ENCODE measurements around the gene ARL11. TPM values are rescaled to one million over a fixed set of nuclear protein-coding genes. Genes with fewer than 3 reads are reported as not detected.

Gene ARL11
- total RNA-seq, 3 donors from 2014 or later: 0.98 to 1.4 (median 1.3) TPM

DNA sequence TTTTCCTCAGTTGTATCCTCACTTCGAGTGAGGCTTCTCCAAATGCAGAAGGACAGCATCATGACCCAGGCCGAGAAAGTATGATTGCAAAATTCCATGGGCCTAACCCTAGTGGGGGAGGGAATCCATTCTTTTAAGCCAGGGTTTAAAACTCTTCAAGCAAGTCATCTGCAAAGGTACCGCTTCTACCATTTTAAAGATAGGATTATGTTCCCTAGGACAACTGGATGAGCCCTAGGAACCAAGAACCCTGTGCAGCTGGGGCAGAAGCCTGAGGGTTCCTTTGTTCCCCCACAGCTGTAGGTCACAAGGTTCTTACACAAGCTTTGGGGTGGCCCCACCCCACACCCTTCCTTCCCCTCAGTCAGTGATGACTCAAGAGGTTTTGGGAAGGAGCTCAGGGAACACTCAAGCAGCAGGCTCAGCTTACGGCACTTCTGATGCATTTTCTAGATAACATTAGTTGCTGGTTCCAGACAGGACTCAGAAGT, 13.5 kb downstream of the ARL11 start:
- H3K27ac ChIP-seq: no peak overlapping the region
- H3K36me3 ChIP-seq: no peaks in the 10 kb centered on the region
- H3K27me3 ChIP-seq: no peaks in the 10 kb centered on the region
- H3K4me1 ChIP-seq: no peaks in the 10 kb centered on the region
- H3K9me3 ChIP-seq: no peaks in the 10 kb centered on the region
- intact Hi-C loops (cut with DNase I; ENCODE audit: low total_unique reads): loop anchor here (10.0 kb wide), 1 partner anchor 203 kb away; no protein-coding TSS in a partner anchor
- no peak for DNase-seq (ENCODE audit: low spot score in 2 of 2)
- TF ChIP-seq POLR2A (IDR thresholded peaks at IDR 0.05) (no peak), POLR2AphosphoS5 (IDR thresholded peaks at IDR 0.05) (no peak)
- TF ChIP-seq, protein P1, sequence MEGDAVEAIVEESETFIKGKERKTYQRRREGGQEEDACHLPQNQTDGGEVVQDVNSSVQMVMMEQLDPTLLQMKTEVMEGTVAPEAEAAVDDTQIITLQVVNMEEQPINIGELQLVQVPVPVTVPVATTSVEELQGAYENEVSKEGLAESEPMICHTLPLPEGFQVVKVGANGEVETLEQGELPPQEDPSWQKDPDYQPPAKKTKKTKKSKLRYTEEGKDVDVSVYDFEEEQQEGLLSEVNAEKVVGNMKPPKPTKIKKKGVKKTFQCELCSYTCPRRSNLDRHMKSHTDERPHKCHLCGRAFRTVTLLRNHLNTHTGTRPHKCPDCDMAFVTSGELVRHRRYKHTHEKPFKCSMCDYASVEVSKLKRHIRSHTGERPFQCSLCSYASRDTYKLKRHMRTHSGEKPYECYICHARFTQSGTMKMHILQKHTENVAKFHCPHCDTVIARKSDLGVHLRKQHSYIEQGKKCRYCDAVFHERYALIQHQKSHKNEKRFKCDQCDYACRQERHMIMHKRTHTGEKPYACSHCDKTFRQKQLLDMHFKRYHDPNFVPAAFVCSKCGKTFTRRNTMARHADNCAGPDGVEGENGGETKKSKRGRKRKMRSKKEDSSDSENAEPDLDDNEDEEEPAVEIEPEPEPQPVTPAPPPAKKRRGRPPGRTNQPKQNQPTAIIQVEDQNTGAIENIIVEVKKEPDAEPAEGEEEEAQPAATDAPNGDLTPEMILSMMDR (IDR thresholded peaks at IDR 0.05): no peak
- peak overlapping the region in 1 of 3 donors; percentile 32 for H3K4me3 ChIP-seq

DNA sequence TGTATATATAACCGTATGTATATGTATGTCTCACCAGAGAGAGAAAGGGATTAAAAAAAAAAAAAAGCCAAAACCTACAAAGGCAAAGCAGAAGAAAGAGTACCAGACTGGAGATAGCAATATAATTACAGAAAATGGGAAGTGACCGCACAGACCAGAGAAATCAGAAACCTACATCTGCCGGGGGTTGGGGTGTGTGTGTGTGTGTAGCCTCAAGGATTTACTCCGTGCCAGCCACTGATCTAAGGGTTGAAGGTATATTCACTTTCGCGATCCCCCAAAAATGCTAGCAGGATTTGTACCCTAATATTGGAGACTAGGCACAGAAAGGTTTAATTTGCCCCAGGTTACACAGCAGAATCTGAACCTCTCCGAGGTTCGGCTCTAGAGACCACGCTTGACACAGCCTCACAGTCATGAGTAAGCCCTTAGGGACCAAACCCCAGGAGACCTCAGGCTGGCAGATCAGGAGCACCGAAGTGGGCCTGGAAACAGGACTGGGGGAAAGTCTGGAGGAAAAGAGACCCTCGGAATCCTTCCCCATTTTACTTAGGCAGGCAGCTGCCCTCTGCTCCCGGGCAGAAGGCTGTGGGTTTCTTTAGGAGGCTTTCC, 14.8 kb downstream of the ARL11 start:
- H3K27ac ChIP-seq: no peak overlapping the region
- TF ChIP-seq POLR2A (IDR thresholded peaks at IDR 0.05): no peak
- no peak for TF ChIP-seq POLR2AphosphoS5 (IDR thresholded peaks at IDR 0.05)
- TF ChIP-seq, protein P1 (IDR thresholded peaks at IDR 0.05): no peak
- peak overlapping the region in 1 of 3 donors; percentile 32 for H3K4me3 ChIP-seq
- intact Hi-C loops (cut with DNase I; ENCODE audit: low total_unique reads): loop anchor here (10.0 kb wide), 1 partner anchor 202 kb away; no protein-coding TSS in a partner anchor
- no peaks in the 10 kb centered on the region for H3K4me1 ChIP-seq
- H3K9me3 ChIP-seq: no peaks in the 10 kb centered on the region
- H3K36me3 ChIP-seq: no peaks in the 10 kb centered on the region
- no peak for DNase-seq (ENCODE audit: low spot score in 2 of 2)
- H3K27me3 ChIP-seq: no peaks in the 10 kb centered on the region

DNA sequence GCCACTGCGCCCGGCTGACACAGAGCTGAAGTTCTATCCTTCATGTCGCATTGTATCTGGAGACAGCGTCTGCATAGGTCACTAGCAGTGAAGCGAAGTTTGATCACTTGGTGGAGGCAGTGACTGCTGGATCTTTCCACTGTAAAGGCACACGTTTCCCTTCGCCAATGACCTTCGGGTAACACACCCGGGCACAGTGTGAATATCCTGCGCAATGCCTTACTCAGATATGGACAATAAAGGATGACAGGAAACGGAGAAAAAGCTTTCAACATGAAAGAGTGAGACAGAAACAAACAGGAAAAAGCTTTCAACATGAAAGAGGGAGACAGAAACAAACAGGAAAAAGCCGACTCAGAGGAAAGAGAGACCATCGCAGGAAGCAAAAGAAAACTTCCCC, 17.1 kb downstream of the ARL11 start:
- H3K27ac ChIP-seq: no peak overlapping the region
- H3K4me1 ChIP-seq: no peaks in the 10 kb centered on the region
- H3K4me3 ChIP-seq: no peak overlapping the region
- H3K27me3 ChIP-seq: no peaks in the 10 kb centered on the region
- intact Hi-C loops (cut with DNase I; ENCODE audit: low total_unique reads): loop anchor here (10.0 kb wide), 1 partner anchor 199 kb away; no protein-coding TSS in a partner anchor
- no peaks in the 10 kb centered on the region for H3K36me3 ChIP-seq
- no peaks in the 10 kb centered on the region for H3K9me3 ChIP-seq
- TF ChIP-seq POLR2A (IDR thresholded peaks at IDR 0.05): no peak
- TF ChIP-seq POLR2AphosphoS5 (IDR thresholded peaks at IDR 0.05): no peak
- TF ChIP-seq, protein P1 (IDR thresholded peaks at IDR 0.05): no peak
- no peak for DNase-seq (ENCODE audit: low spot score in 2 of 2)

DNA sequence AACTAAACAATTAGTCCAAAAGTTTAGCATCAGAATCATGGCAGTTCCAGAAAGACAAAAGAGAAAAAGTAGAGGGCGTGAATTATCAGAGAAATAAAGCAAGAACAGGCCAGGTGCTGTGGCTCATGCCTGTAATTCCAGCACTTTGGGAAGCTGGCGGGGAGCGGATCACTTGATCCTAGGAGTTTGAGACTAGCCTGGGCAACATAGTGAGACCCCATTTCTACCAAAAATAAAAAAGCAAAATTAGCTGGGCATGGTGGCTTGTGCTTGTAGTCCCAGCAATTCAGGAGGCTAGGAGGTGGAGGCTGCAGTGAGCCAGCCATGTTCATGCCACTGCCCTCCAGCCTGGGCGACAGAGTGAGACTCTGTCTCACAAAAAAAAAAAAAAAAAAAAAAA, 18.4 kb downstream of the ARL11 start:
- Histone ChIP-seq H3K4me1 (no peaks in the 10 kb centered on the region), H3K9me3 (no peaks in the 10 kb centered on the region)
- no peak for TF ChIP-seq POLR2A (IDR thresholded peaks at IDR 0.05)
- TF ChIP-seq POLR2AphosphoS5 (IDR thresholded peaks at IDR 0.05): no peak
- TF ChIP-seq, protein P1 (IDR thresholded peaks at IDR 0.05): no peak

DNA sequence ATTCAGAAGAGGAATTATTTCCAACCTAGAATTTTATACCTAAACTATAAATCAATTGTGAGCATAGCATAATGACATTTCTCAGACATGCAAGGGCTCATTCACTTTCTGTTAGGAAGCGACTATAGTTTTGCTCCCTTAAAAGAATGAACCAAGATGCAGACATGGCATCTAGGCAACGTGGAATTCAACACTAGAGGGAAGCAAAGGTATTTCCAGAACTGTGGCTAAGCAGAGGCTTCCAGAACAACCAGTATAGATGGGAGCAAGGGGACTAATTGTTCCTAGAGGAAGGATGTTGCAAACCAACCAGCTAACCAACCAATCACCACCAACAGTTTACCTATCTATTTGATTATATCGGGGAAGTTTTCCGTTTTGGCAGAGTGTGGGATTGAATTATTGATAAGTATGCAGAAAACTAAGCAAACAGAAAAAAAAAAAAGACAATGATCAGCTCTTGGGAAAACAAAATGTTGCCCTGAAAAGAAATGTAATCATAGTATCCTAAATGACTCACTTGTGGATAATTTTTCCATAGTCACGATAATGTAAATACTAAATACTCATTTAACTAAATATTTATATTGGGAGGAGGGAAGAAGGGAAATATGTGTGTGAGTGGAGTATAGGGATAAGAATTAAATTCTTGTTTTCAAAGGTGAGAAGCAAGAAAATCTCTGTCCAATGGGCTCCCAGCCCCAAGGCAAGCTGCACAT, 21.1 kb downstream of the ARL11 start:
- no peak for DNase-seq (ENCODE audit: low spot score in 2 of 2)
- Histone ChIP-seq H3K36me3 (no peaks in the 10 kb centered on the region), H3K4me3 (no peak overlapping the region), H3K27me3 (no peaks in the 10 kb centered on the region), H3K4me1 (no peaks in the 10 kb centered on the region), H3K9me3 (no peaks in the 10 kb centered on the region), H3K27ac (no peak overlapping the region)
- intact Hi-C loops (cut with DNase I; ENCODE audit: low total_unique reads): loop anchor here (10.0 kb wide), 1 partner anchor 195 kb away; no protein-coding TSS in a partner anchor
- TF ChIP-seq, protein P1 (IDR thresholded peaks at IDR 0.05): peak in 1 of 3 donors; percentile 10
- TF ChIP-seq POLR2AphosphoS5 (IDR thresholded peaks at IDR 0.05) (no peak), POLR2A (IDR thresholded peaks at IDR 0.05) (no peak)

More for the DNA sequence above, 18.4 kb downstream of the ARL11 start:
- Histone ChIP-seq H3K36me3 (no peaks in the 10 kb centered on the region), H3K4me3 (no peak overlapping the region), H3K27ac (no peak overlapping the region), H3K27me3 (no peaks in the 10 kb centered on the region)
- intact Hi-C loops (cut with DNase I; ENCODE audit: low total_unique reads): loop anchor here (10.0 kb wide), 1 partner anchor 198 kb away; no protein-coding TSS in a partner anchor
- DNase-seq (ENCODE audit: low spot score in 2 of 2): no peak
